UCSD-AML1 (cell line): Measurements from ENCODE around the gene SMTNL2.

Source experiments
- DNase-seq: peaks from one replicate; lab custom pipeline; 2025; ENCODE audit not compliant: unreplicated experiment; lab: John Stamatoyannopoulos, UW

SMTNL2 gene

DNA sequence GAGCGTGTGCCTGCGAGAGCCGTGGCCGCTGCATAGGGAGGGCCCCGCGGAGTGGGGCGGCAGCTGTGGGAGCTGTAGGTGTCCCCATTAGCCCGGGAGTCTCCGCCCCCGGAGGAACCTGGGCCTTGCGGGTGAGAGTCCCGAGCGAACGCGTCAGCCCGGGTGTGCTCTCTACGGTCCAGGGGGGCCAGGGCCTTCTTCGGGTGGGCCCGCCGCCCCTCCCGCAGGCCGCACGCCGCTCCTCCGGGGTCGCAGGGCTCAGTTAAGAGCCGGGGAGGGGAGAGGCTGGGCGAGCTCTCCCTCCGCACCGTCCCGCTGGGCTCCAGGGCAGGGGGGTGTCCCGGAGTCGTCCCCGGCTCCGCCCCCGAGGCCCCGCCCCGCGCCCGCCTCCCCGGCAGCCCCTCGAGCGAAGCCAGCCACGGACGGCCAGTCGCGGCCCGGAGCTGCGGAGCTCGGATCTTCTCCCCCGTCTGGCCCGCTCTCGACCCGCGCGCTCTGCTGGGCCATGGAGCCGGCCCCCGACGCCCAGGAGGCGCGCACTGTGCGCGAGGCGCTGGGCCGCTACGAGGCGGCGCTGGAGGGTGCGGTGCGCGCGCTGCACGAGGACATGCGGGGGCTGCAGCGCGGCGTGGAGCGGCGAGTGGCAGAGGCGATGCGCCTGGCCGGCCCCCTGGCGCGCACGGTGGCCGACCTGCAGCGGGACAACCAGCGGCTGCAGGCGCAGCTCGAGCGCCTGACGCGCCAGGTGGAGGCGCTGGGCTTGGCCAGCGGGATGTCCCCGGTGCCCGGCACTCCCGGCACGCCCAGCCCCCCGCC lies at the start of gene SMTNL2:
Gene SMTNL2, plus strand, starts transcription at position 429 of the 816 bp plus-strand sequence. Its CDS starts 77 bp downstream, at position 506.
- no peak for DNase-seq

- no peak for DNase-seq
Measured at GRCh38 chr17:4534928-4535666, 49.2 kb upstream of the SMTNL2 start.

- no peak for DNase-seq
Measured at GRCh38 chr17:4535667-4536258, 48.6 kb upstream of the SMTNL2 start.

GRCh38 chr17:4536259-4536741 lies 48.0 kb upstream of the SMTNL2 start:
- DNase-seq: no peak

- DNase-seq: no peak
Measured at GRCh38 chr17:4536742-4537411, 47.5 kb upstream of the SMTNL2 start.

GRCh38 chr17:4537451-4538235 lies 46.7 kb upstream of the SMTNL2 start:
- no peak for DNase-seq

GRCh38 chr17:4538236-4539002 lies 45.9 kb upstream of the SMTNL2 start:
- DNase-seq: no peak

DNA sequence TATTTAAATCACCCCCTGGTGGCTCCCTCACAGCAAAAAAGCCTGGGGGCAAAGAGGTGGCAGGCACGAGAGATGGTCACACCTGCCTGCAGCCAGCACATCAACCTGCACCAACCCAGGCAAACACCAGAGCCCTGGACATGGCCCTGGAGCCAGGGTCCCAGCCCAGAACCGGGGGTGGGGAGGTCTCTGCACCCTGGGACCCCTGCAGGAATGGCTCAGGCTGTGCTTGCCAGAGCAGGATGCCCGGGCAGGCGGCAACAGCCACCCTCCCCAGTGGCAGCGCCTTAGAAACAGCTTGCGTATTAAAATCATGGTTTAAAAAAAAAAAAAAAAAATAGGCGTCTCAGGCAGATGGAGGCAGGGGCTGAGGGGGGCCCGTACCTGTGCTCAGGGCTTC lies 45.3 kb upstream of the SMTNL2 start:
- no peak for DNase-seq

DNA sequence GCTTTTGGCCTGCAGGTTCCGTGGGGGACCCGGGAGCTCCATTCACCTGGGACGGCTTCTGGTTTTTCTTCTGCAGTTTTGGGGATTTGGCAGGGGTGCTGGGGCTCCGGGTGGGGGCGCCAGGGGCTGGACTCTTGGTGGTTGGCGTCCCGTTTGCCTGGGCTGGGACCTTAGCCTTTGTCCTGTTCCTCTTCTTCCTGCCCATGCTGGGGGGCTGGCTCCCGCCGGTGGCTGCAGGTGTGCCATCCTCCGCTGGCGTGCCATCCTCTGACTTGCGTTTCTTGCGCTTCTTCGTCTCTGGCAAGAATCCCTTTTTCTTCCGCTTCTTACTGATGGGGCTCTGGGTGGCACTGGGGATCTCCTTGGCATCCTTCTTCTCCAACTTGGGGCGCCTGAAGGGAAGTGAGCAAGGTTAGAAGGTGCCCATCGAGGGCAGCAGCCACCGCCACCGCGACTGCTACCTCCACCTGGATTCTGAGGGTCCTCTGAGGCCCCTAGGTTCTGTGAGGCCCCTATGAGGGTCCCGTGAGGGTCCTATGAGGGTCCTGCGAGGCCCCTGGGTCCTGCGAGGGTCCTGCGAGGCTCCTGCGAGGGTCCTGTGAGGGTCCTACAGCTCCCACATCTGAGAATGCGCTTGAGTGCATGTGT lies 44.6 kb upstream of the SMTNL2 start:
- DNase-seq: no peak

GRCh38 chr17:4540224-4540651 lies 44.1 kb upstream of the SMTNL2 start:
- peak; percentile 66 for DNase-seq

GRCh38 chr17:4540687-4541327 lies 43.5 kb upstream of the SMTNL2 start:
- DNase-seq: no peak

DNA sequence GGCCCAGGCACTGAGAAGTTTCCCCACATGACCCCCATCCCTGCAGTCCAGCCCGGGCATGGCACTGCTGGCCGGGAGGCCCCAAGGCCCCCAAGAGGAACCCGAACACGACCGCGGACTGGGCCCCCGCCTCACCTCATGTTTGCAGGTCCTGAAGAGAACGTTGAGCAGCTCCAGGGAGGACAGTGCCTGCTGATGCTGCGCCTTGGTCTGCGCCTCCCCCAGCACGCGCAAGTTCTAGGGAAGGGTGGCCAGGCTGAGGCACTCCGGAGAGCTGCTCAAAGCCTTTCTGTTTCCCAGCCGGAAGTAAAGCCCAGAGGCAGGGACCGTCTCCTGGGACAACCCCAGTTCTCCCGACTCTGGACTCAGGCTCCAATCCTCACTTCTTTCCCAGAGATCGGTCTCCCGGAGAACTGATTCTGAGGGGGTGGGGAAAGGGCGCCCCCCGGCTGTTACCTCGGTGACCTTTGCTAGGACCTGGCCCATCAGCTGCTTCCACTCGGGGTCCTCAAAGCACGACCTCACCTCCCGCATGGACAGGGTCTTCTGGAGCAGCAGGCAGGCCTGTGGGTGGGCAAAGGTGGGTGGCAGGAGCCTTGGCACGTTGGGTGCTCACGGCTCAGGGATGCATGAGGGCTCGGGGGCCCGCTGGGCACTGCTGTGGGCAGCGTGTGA lies 42.9 kb upstream of the SMTNL2 start:
- DNase-seq: no peak

DNA sequence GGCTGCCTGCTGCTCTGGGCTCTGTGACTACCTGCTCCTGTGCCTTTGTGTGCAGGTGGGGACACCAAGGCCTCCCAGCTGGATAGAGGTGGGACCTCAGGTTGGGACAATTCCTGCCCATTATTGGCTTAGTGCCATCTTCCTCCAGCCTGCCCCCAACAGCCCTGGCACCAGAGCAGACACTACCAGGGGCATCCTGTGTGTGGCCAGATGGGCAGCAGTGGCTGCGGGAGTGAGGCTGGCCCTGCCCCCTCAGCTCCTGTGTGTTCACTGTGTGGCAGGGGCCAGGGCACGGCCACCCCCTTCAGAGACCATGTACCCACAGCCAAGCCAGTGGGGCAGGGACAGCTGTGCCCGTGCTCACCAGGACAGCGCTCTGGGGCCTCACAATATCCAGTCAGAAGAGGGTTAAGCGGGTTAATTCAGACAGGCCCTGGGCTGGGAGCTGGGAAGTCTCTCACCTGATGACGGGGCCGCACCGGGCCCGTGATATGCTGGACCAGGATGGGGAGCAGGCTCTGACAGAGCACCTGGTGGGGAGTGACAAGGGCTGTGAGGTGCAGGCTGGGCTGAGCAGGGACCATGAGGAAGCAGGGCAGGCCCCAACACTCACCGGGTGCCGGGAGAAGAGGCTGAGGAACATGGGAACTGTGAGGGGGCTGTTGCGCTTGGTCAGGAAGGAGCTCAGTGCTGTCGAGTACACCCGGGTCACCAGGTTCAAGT lies 42.2 kb upstream of the SMTNL2 start:
- no peak for DNase-seq

DNA sequence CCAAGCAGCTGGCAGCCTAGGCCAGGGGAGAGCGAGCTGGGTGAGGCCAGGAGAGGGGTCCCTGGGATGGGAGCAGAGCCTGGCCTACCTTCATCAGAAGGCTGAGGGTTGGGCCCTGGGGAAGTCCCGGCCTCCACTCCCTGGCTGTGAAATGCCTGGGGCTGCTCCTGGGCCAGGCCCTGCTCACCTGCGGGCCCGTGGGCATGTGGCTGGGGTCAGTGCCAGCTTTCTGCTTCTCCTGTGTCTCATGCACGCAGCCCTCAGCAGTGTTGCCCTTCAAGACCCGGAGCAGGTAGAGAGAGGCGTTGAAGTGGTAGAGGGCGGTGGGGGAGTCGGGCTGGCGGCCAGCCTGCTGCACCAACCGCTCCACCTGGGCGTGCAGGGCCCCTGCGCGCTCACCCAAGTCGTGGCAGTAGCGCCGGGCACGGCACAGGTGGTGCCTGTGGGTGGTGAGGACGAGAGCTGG lies 41.6 kb upstream of the SMTNL2 start:
- no peak for DNase-seq

DNA sequence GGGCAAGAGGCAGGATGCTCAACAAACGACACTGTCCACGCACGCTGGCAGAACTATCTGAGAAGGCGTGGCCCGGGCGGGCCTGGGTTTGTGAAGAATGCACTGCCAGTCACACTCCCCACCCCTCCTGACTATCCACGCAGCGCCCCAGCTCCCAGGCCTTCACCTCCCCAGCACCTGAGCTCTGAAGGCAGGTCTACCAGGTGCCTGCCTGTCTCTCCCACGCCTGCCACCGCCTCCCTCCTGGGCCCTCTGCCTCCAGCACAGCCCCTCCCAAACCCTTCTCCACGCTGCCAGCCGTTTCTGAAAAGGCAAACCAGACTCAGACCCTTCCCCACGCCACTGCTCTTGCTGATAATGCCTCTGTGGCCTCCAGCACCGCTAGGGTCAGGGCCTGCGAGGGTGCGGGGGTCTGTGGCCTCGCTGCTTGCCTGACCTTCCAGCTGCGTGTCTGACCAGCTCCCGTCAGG lies 40.7 kb upstream of the SMTNL2 start:
- no peak for DNase-seq

DNA sequence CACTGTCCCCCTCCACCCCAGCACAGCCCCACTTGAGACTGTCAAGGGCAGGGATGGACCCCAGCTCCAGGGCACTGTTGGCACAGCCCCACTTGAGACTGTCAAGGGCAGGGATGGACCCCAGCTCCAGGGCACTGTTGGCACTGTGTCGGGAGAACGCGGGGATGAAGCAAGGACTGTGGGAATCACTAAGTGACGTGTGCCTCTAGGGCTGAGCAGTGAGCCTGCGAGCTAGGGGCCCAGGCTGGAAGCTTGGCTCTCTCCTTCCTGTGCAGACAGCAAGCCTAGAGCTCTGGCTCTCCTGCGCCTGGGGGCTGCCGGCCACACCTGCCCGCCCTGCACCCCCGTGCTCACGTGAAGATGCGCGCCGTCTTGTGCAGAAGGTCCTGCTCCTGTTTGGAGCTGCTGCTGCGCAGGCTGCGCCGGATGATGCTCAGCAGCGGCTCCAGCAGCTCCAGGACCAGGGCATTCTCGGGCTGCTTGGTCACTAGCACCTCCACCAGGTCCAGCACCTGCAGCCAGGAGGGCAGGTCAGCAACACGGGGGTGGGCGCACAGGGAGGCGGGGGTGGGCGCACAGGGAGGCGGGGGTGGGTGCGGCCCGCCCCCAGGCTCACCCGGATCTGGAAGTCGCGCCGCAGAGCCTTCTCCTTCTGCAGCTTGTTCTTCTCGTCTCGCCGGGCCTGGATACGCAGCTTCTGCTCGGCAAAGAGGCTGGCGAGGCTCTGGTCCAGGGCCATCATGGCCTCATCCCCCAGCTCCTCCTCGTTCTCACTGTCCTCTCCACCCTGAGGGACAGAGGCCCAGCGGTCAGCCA lies 40.0 kb upstream of the SMTNL2 start:
- DNase-seq: no peak

DNA sequence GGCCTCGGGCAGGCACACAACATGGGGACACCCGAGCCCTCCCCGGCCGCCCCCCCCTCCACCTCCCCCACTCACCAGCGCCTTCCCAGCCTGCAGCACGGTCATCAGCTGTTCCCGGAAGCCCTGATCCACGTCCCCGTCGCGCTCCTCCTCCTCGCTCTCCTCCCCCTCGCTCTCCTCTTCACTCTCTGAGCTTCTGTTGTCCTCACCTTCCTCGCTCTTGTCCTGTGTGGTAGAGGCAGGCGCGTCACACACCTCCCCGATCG lies 39.4 kb upstream of the SMTNL2 start:
- no peak for DNase-seq
